Measurements from ENCODE around the gene EML3. TPM values are rescaled to one million over a fixed set of nuclear protein-coding genes. Genes with fewer than 3 reads are reported as not detected.

EML3 gene, protein sequence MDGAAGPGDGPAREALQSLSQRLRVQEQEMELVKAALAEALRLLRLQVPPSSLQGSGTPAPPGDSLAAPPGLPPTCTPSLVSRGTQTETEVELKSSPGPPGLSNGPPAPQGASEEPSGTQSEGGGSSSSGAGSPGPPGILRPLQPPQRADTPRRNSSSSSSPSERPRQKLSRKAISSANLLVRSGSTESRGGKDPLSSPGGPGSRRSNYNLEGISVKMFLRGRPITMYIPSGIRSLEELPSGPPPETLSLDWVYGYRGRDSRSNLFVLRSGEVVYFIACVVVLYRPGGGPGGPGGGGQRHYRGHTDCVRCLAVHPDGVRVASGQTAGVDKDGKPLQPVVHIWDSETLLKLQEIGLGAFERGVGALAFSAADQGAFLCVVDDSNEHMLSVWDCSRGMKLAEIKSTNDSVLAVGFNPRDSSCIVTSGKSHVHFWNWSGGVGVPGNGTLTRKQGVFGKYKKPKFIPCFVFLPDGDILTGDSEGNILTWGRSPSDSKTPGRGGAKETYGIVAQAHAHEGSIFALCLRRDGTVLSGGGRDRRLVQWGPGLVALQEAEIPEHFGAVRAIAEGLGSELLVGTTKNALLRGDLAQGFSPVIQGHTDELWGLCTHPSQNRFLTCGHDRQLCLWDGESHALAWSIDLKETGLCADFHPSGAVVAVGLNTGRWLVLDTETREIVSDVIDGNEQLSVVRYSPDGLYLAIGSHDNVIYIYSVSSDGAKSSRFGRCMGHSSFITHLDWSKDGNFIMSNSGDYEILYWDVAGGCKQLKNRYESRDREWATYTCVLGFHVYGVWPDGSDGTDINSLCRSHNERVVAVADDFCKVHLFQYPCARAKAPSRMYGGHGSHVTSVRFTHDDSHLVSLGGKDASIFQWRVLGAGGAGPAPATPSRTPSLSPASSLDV
- 25.8 and 43.1 TPM in 2 replicates for total RNA-seq

GRCh38 chr11:62612366-62613290, at the start of gene EML3, which contains the start of gene ROM1:
TSS of gene EML3 (minus strand) at chr11:62612775. CDS start at chr11:62612457, 318 bp downstream.
TSS of gene ROM1 (plus strand) at chr11:62613257. CDS start at chr11:62613282, 25 bp downstream.

GRCh38 chr11:62645946-62646824, 33.6 kb upstream of the EML3 start, which contains the start of gene GANAB:
TSS of gene GANAB (minus strand) at chr11:62646613. CDS start at chr11:62646599, 14 bp downstream.

DNA sequence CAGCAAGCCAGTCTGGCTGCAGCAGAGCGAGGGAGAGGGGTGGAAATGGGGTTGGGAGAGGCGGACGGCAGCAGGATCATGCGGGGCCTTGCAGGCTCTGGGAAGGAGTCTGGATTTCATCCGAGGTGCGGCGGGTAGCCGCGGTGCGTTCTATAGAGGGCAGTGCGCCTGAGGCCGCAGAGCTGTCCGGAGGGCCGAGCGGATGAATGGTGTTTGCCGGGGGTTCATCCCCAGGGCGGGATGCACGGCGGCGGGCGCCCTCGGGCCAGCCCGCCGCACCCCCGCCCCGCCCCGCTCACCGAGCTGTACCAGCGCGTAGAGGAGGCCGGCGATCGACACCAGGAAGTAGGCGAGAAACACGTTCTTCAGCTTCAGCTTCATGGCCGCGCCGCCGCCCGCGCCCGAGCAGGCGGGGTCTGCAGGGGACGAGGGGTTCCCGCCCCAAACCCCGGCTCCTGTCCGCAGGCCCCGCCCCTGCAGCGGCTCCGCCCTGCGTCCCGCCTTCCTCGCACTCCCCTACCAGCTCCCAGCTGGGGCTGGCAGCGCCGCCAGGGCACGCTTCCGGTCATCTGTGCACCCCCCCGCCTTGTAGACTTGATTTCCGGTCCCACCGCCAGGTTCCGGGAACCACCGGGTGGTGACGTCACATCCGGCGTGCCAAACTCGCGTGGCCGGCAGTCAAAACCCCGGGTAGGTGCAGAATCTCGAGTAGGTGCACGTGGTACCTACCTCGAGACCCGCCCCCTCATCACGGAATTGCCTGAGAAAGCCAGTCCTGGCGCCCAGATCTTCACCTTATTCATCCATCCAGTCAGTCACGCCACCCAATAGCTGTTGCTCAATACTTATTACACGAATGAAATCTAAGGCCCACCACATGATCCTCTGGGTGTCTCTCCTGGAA, 9.2 kb upstream of the EML3 start, which contains the start of gene B3GAT3:
TSS of gene B3GAT3 (minus strand) at position 420 of the 904 bp plus-strand sequence. CDS start at position 381, 39 bp downstream.

DNA sequence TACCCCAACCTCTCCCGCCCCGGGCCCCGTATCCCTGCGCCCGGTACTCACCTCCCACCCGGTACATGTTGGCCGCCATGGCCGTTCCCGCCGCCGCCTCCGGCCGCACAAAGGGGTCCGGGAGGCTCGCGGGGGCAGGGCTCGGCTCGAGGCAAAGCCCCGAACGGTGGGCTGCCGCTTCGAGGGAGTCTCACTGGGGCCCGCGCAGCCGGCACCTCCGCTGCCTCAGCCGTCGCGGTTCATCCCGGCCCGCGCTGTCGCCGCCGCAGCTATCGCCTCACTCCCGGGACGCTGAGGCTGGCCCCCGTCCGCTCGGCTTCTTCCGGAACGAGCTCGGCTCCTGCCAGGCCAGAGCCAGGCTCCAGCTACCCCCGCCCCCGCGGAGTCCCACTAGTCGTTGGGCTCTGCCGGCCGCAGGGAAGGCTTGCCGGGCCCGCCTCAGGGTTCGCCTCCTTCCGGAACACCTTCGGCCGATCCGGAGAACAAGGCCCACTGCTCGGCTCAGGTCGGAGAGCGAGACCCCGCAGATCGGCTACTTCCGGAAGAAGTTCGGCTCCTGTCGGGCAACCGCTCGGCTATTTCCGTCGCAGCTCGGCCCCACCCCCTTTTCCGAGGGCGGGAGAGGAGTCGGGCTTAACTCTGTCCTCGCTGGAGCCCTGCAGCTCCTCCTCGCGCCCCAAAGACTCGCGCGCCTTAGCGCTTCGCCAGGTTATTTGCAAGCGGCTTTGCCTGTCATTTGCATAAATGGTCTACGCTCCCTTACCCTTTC, 11.0 kb downstream of the EML3 start, which contains the start of gene MTA2:
TSS of gene MTA2 (minus strand) at position 494 of the 769 bp plus-strand sequence. CDS start at position 79, 415 bp downstream.

DNA sequence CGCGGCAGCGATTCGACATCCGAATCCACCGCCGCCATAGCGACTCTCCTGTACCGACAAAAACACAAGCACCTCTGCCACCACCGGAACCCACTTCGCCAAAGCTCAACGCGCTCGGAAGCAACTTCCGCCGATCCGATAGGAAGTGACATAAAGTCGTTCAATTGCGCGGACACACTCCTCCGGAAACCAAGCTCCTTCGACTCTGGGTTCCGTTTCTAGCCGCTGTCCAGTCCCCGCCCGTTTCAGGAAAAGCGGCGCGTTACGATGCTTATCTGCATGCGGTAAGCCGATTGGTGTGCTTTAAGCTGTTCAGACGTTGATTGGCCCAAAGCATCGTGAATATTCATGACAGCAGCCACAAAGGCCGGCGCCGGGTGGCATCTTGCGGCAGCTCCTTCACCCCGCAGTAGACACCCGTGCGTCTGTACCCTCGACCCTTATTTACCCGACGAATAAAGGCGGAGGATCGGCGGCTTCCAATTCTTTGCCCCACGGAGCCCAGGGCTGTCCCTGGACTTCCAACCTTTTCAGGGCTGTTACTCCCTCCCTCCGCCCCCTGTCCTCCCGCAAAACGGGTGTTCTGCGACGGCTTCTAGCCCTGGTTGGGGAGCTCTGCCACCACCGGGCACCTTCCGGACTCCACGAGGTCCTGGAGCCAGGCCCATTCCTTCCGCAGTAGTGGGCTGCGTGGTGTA, 21.0 kb downstream of the EML3 start, which contains the start of gene TUT1:
TSS of gene TUT1 (minus strand) at position 76 of the 698 bp plus-strand sequence. CDS start at position 38, 38 bp downstream.

GRCh38 chr11:62573592-62574362, 38.8 kb downstream of the EML3 start, which contains the start of gene EEF1G:
TSS of gene EEF1G (minus strand) at chr11:62573891. CDS start at chr11:62573842, 49 bp downstream.

Other genes with a start within 250 kb of the EML3 start
- not detected in 2 replicates for gene SCGB1A1, start 193.7 kb downstream of the EML3 start, total RNA-seq
- 394 and 434 TPM in 2 replicates for gene AHNAK, start 66.0 kb downstream of the EML3 start, total RNA-seq
- gene EEF1G, start 38.9 kb downstream of the EML3 start, total RNA-seq = 2,078 and 2,099 TPM in 2 replicates
- 6.9 and 12.0 TPM in 2 replicates for gene TUT1, start 21.3 kb downstream of the EML3 start, total RNA-seq
- gene MTA2, start 10.9 kb downstream of the EML3 start, total RNA-seq = 72.6 and 86.1 TPM in 2 replicates
- gene ROM1, start 482 bp upstream of the EML3 start, total RNA-seq = 9.2 and 24.7 TPM in 2 replicates
- gene B3GAT3, start 9.2 kb upstream of the EML3 start, total RNA-seq = 24.9 and 44.4 TPM in 2 replicates
- 314 and 339 TPM in 2 replicates for gene GANAB, start 33.8 kb upstream of the EML3 start, total RNA-seq
- gene INTS5, start 40.5 kb upstream of the EML3 start, total RNA-seq = 27.1 and 27.7 TPM in 2 replicates
- gene C11orf98, start 52.4 kb upstream of the EML3 start, total RNA-seq = 57.8 and 68.1 TPM in 2 replicates
- 1.4 and 7.5 TPM in 2 replicates for gene CSKMT, start 52.5 kb upstream of the EML3 start, total RNA-seq
- 6.0 and 8.3 TPM in 2 replicates for gene UQCC3, start 58.9 kb upstream of the EML3 start, total RNA-seq
- gene LBHD1, start 59.5 kb upstream of the EML3 start, total RNA-seq = 1.1 and 5.2 TPM in 2 replicates
- gene UBXN1, start 66.3 kb upstream of the EML3 start, total RNA-seq = 71.9 and 88.5 TPM in 2 replicates
- 0.72 and 1.5 TPM in 2 replicates for gene LRRN4CL, start 76.8 kb upstream of the EML3 start, total RNA-seq
- 29.8 and 44.4 TPM in 2 replicates for gene BSCL2, start 94.6 kb upstream of the EML3 start, total RNA-seq
- gene GNG3, start 94.9 kb upstream of the EML3 start, total RNA-seq = not detected in 2 replicates
- gene HNRNPUL2, start 114.7 kb upstream of the EML3 start, total RNA-seq = 4.9 and 20.2 TPM in 2 replicates
- 15.7 and 16.1 TPM in 2 replicates for gene TTC9C, start 115.7 kb upstream of the EML3 start, total RNA-seq
- 6.5 and 7.6 TPM in 2 replicates for gene ZBTB3, start 141.4 kb upstream of the EML3 start, total RNA-seq
- gene POLR2G, start 148.8 kb upstream of the EML3 start, total RNA-seq = 61.4 and 68.5 TPM in 2 replicates
- gene TAF6L, start 158.6 kb upstream of the EML3 start, total RNA-seq = 10.7 and 11.7 TPM in 2 replicates
- gene TMEM179B, start 174.6 kb upstream of the EML3 start, total RNA-seq = 77.8 and 83.1 TPM in 2 replicates
- 18.6 and 31.2 TPM in 2 replicates for gene TMEM223, start 179.2 kb upstream of the EML3 start, total RNA-seq
- gene NXF1, start 192.7 kb upstream of the EML3 start, total RNA-seq = 19.3 and 20.2 TPM in 2 replicates
- gene STX5, start 219.3 kb upstream of the EML3 start, total RNA-seq = 57.0 and 62.5 TPM in 2 replicates
- not detected in 2 replicates for gene TEX54, start 220.1 kb upstream of the EML3 start, total RNA-seq
- gene WDR74, start 226.8 kb upstream of the EML3 start, total RNA-seq = 20.4 and 50.1 TPM in 2 replicates

All from cardiac atrium fibroblast (primary cell).